Endothelial cell of umbilical vein (primary cell): Measurements from ENCODE around the gene UBAC1. TPM values are rescaled to one million over a fixed set of nuclear protein-coding genes. Genes with fewer than 3 reads are reported as not detected.

ENCODE experiments used
- BruUV-seq: library from RNA; stranded (reverse); fragments of 400-500 nt; replicated peaks from 2 replicates; lab custom pipeline; 2021; lab: Mats Ljungman, UMichigan
- CTCF ChIA-PET: fragments of 300-600, 350-600 bp; sonication (Branson Sonifier 250); formaldehyde crosslinking; loops from one replicate; lab custom pipeline; 2021; ENCODE audit warnings: antibody characterized with exemption, inconsistent platforms; lab: Charles Lee
- POLR2A ChIA-PET: fragments of 300-600, 350-600 bp; sonication (Branson Sonifier 250); formaldehyde crosslinking; loops from one replicate; lab custom pipeline; 2021; ENCODE audit warnings: antibody characterized with exemption, inconsistent platforms; lab: Charles Lee
- DNase-seq: peaks from one replicate; pipeline ENCODE4 v3.0.0-alpha.2; 2011; ENCODE audit warnings: low read depth, low spot score
- FAIRE-seq: peaks from 2 replicates; lab custom pipeline; 2011; peaks lifted over from hg19 to GRCh38; lab: Jason Lieb, UNC
- H2AFZ ChIP-seq: 2 replicates; pipeline ENCODE4 v1.6.0; 2012; ENCODE audit warnings: low read depth, low read length, control low read depth, inconsistent platforms
- H3K27ac ChIP-seq: 2 replicates; pipeline ENCODE4 v1.5.1; 2011; ENCODE audit warnings: low read depth, mild to moderate bottlenecking, control low read depth, low read length, moderate library complexity; ENCODE audit not compliant: insufficient read depth
- H3K27me3 ChIP-seq, 2 experiments: 2 replicates each; pipeline versions ENCODE4 v1.6.0 to v1.6.1; 2011; ENCODE audit warnings: low read length in 2 of 2, mixed read lengths in 1 of 2; ENCODE audit not compliant: control insufficient read depth in 2 of 2, insufficient read depth in 2 of 2
- H3K36me3 ChIP-seq, 2 experiments: 2 replicates in 1 of 2; 3 replicates in 1 of 2; pipeline ENCODE4 v1.5.1; 2011; ENCODE audit warnings: low read length in 2 of 2, mild to moderate bottlenecking in 1 of 2, moderate library complexity in 1 of 2; ENCODE audit not compliant: control insufficient read depth in 2 of 2, insufficient read depth in 2 of 2; ENCODE audit errors: extremely low read depth in 1 of 2
- H3K4me1 ChIP-seq: 3 replicates; pipeline ENCODE4 v1.5.1; 2011; ENCODE audit warnings: mild to moderate bottlenecking, low read length; ENCODE audit not compliant: control insufficient read depth, insufficient read depth; ENCODE audit errors: extremely low read depth
- H3K4me2 ChIP-seq: 2 replicates; pipeline ENCODE4 v1.6.1; 2011; ENCODE audit warnings: low read length, control low read depth, mixed read lengths; ENCODE audit not compliant: insufficient read depth
- H3K4me3 ChIP-seq, 3 experiments: fragments of 200-600 bp in 1 of 3; sonication (generic), shearing (Covaris generic) in 1 of 3; replicated peaks in 1 of 3; 2 replicates each; pipeline ENCODE4 v1.5.1; 2011 to 2016; ENCODE audit warnings: control low read depth in 3 of 3, low read length in 3 of 3, mild to moderate bottlenecking in 2 of 3, inconsistent platforms in 1 of 3, low read depth in 1 of 3, moderate library complexity in 1 of 3; ENCODE audit not compliant: insufficient read depth in 1 of 3
- H3K79me2 ChIP-seq: 2 replicates; pipeline ENCODE4 v1.6.0; 2012; ENCODE audit warnings: low read length, inconsistent platforms; ENCODE audit not compliant: control insufficient read depth, insufficient read depth
- H3K9ac ChIP-seq: replicated peaks from 2 replicates; pipeline ENCODE3; 2011; ENCODE audit warnings: low read length, control low read depth; ENCODE audit not compliant: insufficient read depth; ENCODE audit errors: extremely low read depth
- H3K9me1 ChIP-seq: replicated peaks from 3 replicates; pipeline ENCODE4 v1.6.0; 2011; ENCODE audit warnings: mild to moderate bottlenecking, low read length; ENCODE audit not compliant: control insufficient read depth, insufficient read depth; ENCODE audit errors: extremely low read depth
- H3K9me3 ChIP-seq: replicated peaks from 2 replicates; pipeline ENCODE4 v1.5.1; 2012; ENCODE audit warnings: low read length, inconsistent platforms; ENCODE audit not compliant: control insufficient read depth, insufficient read depth
- H4K20me1 ChIP-seq: replicated peaks from 2 replicates; pipeline ENCODE3; 2011; ENCODE audit warnings: mild to moderate bottlenecking, low read length; ENCODE audit not compliant: control insufficient read depth, insufficient read depth; ENCODE audit errors: extremely low read depth
- CTCF ChIP-seq, 2 donors: IDR thresholded peaks; 1 replicate in 1 of 2; 2 replicates in 1 of 2; pipeline ENCODE4 v1.5.1; 2011; ENCODE audit warnings: low read length in 2 of 2, mild to moderate bottlenecking in 2 of 2, moderate library complexity in 2 of 2, control low read depth in 1 of 2, inconsistent platforms in 1 of 2, low read depth in 1 of 2; ENCODE audit not compliant: insufficient read depth in 1 of 2; ENCODE audit errors: extremely low read depth in 1 of 2
- EZH2 ChIP-seq: IDR thresholded peaks from 2 replicates; pipeline ENCODE4 v1.6.1; 2012; ENCODE audit warnings: borderline replicate concordance, low read depth, mild to moderate bottlenecking, moderate library complexity, low read length, inconsistent platforms; ENCODE audit not compliant: severe bottlenecking
- FOS ChIP-seq: IDR thresholded peaks from 2 replicates; pipeline ENCODE4 v1.6.1; 2011; ENCODE audit warnings: mild to moderate bottlenecking, low read length, moderate library complexity, borderline replicate concordance; ENCODE audit not compliant: insufficient read depth
- GATA2 ChIP-seq: IDR thresholded peaks from 2 replicates; pipeline ENCODE4 v1.7.0; 2011; ENCODE audit warnings: low read depth, mild to moderate bottlenecking, moderate library complexity, mixed read lengths, low read length; ENCODE audit not compliant: insufficient read length, insufficient read depth
- JUN ChIP-seq: IDR thresholded peaks from 2 replicates; pipeline ENCODE4 v1.6.1; 2011; ENCODE audit warnings: borderline replicate concordance, low read depth; ENCODE audit not compliant: insufficient read length, insufficient read depth
- MAX ChIP-seq: IDR thresholded peaks from 2 replicates; pipeline ENCODE4 v1.6.1; 2011; ENCODE audit not compliant: insufficient read depth, insufficient read length
- MYC ChIP-seq: IDR thresholded peaks from one replicate; pipeline ENCODE4 v1.6.1; 2011; ENCODE audit warnings: mild to moderate bottlenecking, low read depth, low read length
- POLR2A ChIP-seq: IDR thresholded peaks from 2 replicates; pipeline ENCODE4 v1.6.1; 2012; ENCODE audit warnings: low read depth, mild to moderate bottlenecking, control low read depth, low read length
- POLR2AphosphoS5 ChIP-seq: IDR thresholded peaks from 2 replicates; pipeline ENCODE4 v1.6.1; 2012; ENCODE audit warnings: low read depth, mild to moderate bottlenecking, control low read depth, low read length, moderate library complexity; ENCODE audit not compliant: insufficient read depth
- dilution Hi-C: fragments of 300-500 bp; cut with MboI; formaldehyde crosslinking; loops from one replicate; pipeline ENCODE4 v1.15.0; 2019; ENCODE audit warnings: low sequenced_read_pairs; ENCODE audit not compliant: extremely low pct_ligation_motif_present
- intact Hi-C: fragments of 100-400 bp; cut with micrococcal nuclease; formaldehyde crosslinking; loops from one replicate; pipeline ENCODE4 v1.10.0; 2022
- polyA plus RNA-seq, 4 experiments: library from polyadenylated mRNA; depleted of rRNA in 3 of 4; stranded (reverse) in 3 of 4; unstranded in 1 of 4; fragments of >200 nt; gene quantifications; 2 replicates each; pipeline versions ENCODE4 v1.2.1 to v1.2.3, GENCODE V29; 2011 to 2012; ENCODE audit warnings: missing spikeins in 1 of 4
- total RNA-seq: library from RNA; stranded (reverse); gene quantifications from 2 replicates; pipeline ENCODE4 v1.2.3, GENCODE V29; 2021

Gene UBAC1
- total and polyA plus RNA-seq, 2 donors (not counting 3 experiments of a cell fraction or from before 2014, with no cell fraction given), result 39.5 to 56.7 TPM

GRCh38 chr9:135941288-135941995 is 19.7 kb downstream of the UBAC1 start:
- H4K20me1 ChIP-seq, result no peaks in the 10 kb centered on the region
- no peak overlapping the region for H3K9ac ChIP-seq
- no peaks in the 10 kb centered on the region for H3K9me3 ChIP-seq
- no peak overlapping the region for H3K4me3 ChIP-seq
- POLR2A ChIA-PET, result interaction anchor here (0.6 kb wide), 1 partner anchor 10 kb away, joined by 4 read pairs; no protein-coding TSS in a partner anchor
- TF ChIP-seq CTCF (IDR thresholded peaks at IDR 0.05; ENCODE audit: extremely low read depth in 1 of 2, insufficient read depth in 1 of 2, low read depth in 1 of 2, low read length in 2 of 2) (no peak), FOS (no peak), MYC (no peak), JUN (no peak), POLR2A (no peak), MAX (no peak), POLR2AphosphoS5 (no peak), GATA2 (no peak), EZH2 (no peak)
- FAIRE-seq (no peak), DNase-seq (peak; percentile 18)
- no TSS peak for BruUV-seq
- H3K27me3 ChIP-seq, result no peaks in the 10 kb centered on the region
- H2AFZ ChIP-seq, result no peak overlapping the region
- intact Hi-C loops, result loop anchor here (2.0 kb wide), 1 partner anchor 15 kb away; no protein-coding TSS in a partner anchor
- no peaks in the 10 kb centered on the region for H3K9me1 ChIP-seq
- peaks cover 2% of the 10 kb centered on the region for H3K4me1 ChIP-seq
- H3K27ac ChIP-seq, result no peak overlapping the region
- H3K4me2 ChIP-seq, result no peak overlapping the region
- H3K79me2 ChIP-seq, result no peaks in the 10 kb centered on the region
- dilution Hi-C loops, result no loop called here
- peaks cover 2 to 33% of the 10 kb centered on the region in 2 experiments for H3K36me3 ChIP-seq
- CTCF ChIA-PET, result interaction anchor here (1.4 kb wide), 2 partner anchors 15 to 181 kb away, joined by 3 to 6 read pairs; no protein-coding TSS in a partner anchor
